Cardiac septum (tissue), 1 donor: ENCODE results near the gene PTK6. TPM values are rescaled to one million over a fixed set of nuclear protein-coding genes. Genes with fewer than 3 reads are reported as not detected.
"Not testable (repeated sequence)": the region's sequence is repeated elsewhere in the genome, so short reads cannot be mapped to it uniquely, and the experiment has no call there.

Experiments used
- DNase-seq: peaks from one replicate; pipeline ENCODE4 v3.0.0-alpha.2; 2020; ENCODE audit warnings: low spot score
- intact Hi-C: fragments of 100-400 bp; cut with DNase I; formaldehyde crosslinking; loops from one replicate; pipeline ENCODE4 v1.14.0; 2022
- total RNA-seq: library from RNA; stranded (reverse); fragmentation: NEBNext Ultra II Directional; extraction: Animal tissue kit (Norgen Biotek cat#: 25700); gene quantifications from one replicate; pipeline ENCODE4 v1.2.1, GENCODE V29; 2021
- donor health status: DM: no; HTN: no; CAD: no.

Gene PTK6
- total RNA-seq, 1 donor from 2014 or later, result not detected

GRCh38 chr20:63491078-63491477, 46.1 kb downstream of the PTK6 start:
- intact Hi-C loops, result loop anchor here (5.0 kb wide), 1 partner anchor 49 kb away; no protein-coding TSS in a partner anchor
- DNase-seq, result no peak

- no peak for DNase-seq
- intact Hi-C loops, result loop anchor here (5.0 kb wide), 1 partner anchor 48 kb away; no protein-coding TSS in a partner anchor
Observed at GRCh38 chr20:63490416-63490815, 46.8 kb downstream of the PTK6 start.

- DNase-seq, result no peak
Observed at GRCh38 chr20:63488315-63489251, 48.6 kb downstream of the PTK6 start.

GRCh38 chr20:63487781-63488241, 49.4 kb downstream of the PTK6 start:
- DNase-seq, result no peak
- intact Hi-C loops, result no loop called here

More at GRCh38 chr20:63488315-63489251, 48.6 kb downstream of the PTK6 start:
- intact Hi-C loops, result no loop called here

GRCh38 chr20:63487116-63487764, 49.9 kb downstream of the PTK6 start:
- intact Hi-C loops, result no loop called here
- DNase-seq, result no peak

- DNase-seq, result no peak
- intact Hi-C loops, result no loop called here
Observed at GRCh38 chr20:63486300-63486855, 50.8 kb downstream of the PTK6 start.

GRCh38 chr20:63484651-63485403, 52.3 kb downstream of the PTK6 start:
- intact Hi-C loops, result no loop called here
- DNase-seq, result no peak

GRCh38 chr20:63484236-63484635, 52.9 kb downstream of the PTK6 start:
- intact Hi-C loops, result no loop called here
- no peak for DNase-seq

GRCh38 chr20:63483834-63484233, 53.3 kb downstream of the PTK6 start:
- DNase-seq, result no peak
- intact Hi-C loops, result no loop called here

- DNase-seq, result no peak
- intact Hi-C loops, result no loop called here
Observed at GRCh38 chr20:63482021-63482587, 55.1 kb downstream of the PTK6 start.

- intact Hi-C loops, result no loop called here
- no peak for DNase-seq
Observed at GRCh38 chr20:63481503-63481902, 55.7 kb downstream of the PTK6 start.

GRCh38 chr20:63479695-63480419, 57.3 kb downstream of the PTK6 start:
- DNase-seq, intact Hi-C loops: not testable (repeated sequence)

- intact Hi-C loops, result no loop called here
- DNase-seq, result no peak
Observed at GRCh38 chr20:63478346-63479302, 58.6 kb downstream of the PTK6 start.

Other genes starting within 250 kb of the PTK6 start
- 0.22 TPM for gene COL20A1, start 244.2 kb downstream of the PTK6 start, total RNA-seq
- 0.16 TPM for gene CHRNA4, start 176.0 kb downstream of the PTK6 start, total RNA-seq
- gene KCNQ2, start 64.7 kb downstream of the PTK6 start, total RNA-seq, result 0.86 TPM
- gene EEF1A2, start 38.3 kb downstream of the PTK6 start, total RNA-seq, result 1,211 TPM
- gene PPDPF, start 16.6 kb downstream of the PTK6 start, total RNA-seq, result 438 TPM
- not detected for gene SRMS, start 10.4 kb upstream of the PTK6 start, total RNA-seq
- not detected for gene FNDC11, start 16.8 kb upstream of the PTK6 start, total RNA-seq
- gene HELZ2, start 36.9 kb upstream of the PTK6 start, total RNA-seq, result 12.1 TPM
- gene GMEB2, start 89.7 kb upstream of the PTK6 start, total RNA-seq, result 6.8 TPM
- 8.8 TPM for gene STMN3, start 116.0 kb upstream of the PTK6 start, total RNA-seq
- gene RTEL1, start 120.9 kb upstream of the PTK6 start, total RNA-seq, result 10.5 TPM
- not detected for gene TNFRSF6B, start 159.3 kb upstream of the PTK6 start, total RNA-seq
- 40.3 TPM for gene ARFRP1, start 170.6 kb upstream of the PTK6 start, total RNA-seq
- gene ZGPAT, start 170.7 kb upstream of the PTK6 start, total RNA-seq, result 16.7 TPM
- 5.0 TPM for gene LIME1, start 199.3 kb upstream of the PTK6 start, total RNA-seq
- 67.8 TPM for gene SLC2A4RG, start 202.4 kb upstream of the PTK6 start, total RNA-seq